ENCODE measurements around the gene IGFBP6. TPM values are rescaled to one million over a fixed set of nuclear protein-coding genes. Genes with fewer than 3 reads are reported as not detected.

Gene IGFBP6
- polyA plus RNA-seq, 1 donor = 49.2 TPM

GRCh38 chr12:53120685-53121525 is 23.4 kb downstream of the IGFBP6 start:
- DNase-seq = no peak

- no peak for DNase-seq
Observed at GRCh38 chr12:53122961-53123468, 25.5 kb downstream of the IGFBP6 start.

GRCh38 chr12:53123578-53124351 is 26.3 kb downstream of the IGFBP6 start:
- no peak for DNase-seq

GRCh38 chr12:53124352-53124723 is 26.9 kb downstream of the IGFBP6 start:
- DNase-seq = no peak

GRCh38 chr12:53127169-53127568 is 29.7 kb downstream of the IGFBP6 start:
- no peak for DNase-seq

GRCh38 chr12:53128780-53129569 is 31.5 kb downstream of the IGFBP6 start:
- no peak for DNase-seq

GRCh38 chr12:53131844-53132243 is 34.4 kb downstream of the IGFBP6 start:
- no peak for DNase-seq

- DNase-seq = no peak
Observed at GRCh38 chr12:53133722-53134121, 36.3 kb downstream of the IGFBP6 start.

- no peak for DNase-seq
Observed at GRCh38 chr12:53143355-53143754, 45.9 kb downstream of the IGFBP6 start.

- DNase-seq = no peak
Observed at GRCh38 chr12:53145383-53146260, 48.2 kb downstream of the IGFBP6 start.

GRCh38 chr12:53147181-53147580 is 49.7 kb downstream of the IGFBP6 start:
- no peak for DNase-seq

- DNase-seq = no peak
Observed at GRCh38 chr12:53147653-53148052, 50.2 kb downstream of the IGFBP6 start.

- no peak for DNase-seq
Observed at GRCh38 chr12:53151039-53151438, 53.6 kb downstream of the IGFBP6 start.

Other genes with a start within 250 kb of the IGFBP6 start
- not detected for gene KRT78, start 248.7 kb upstream of the IGFBP6 start, polyA plus RNA-seq (ENCODE audit: insufficient read length)
- 2.1 TPM for gene KRT8, start 192.6 kb upstream of the IGFBP6 start, polyA plus RNA-seq (ENCODE audit: insufficient read length)
- gene KRT18, start 148.5 kb upstream of the IGFBP6 start, polyA plus RNA-seq (ENCODE audit: insufficient read length) = 2.7 TPM
- 448 TPM for gene EIF4B, start 91.2 kb upstream of the IGFBP6 start, polyA plus RNA-seq (ENCODE audit: insufficient read length)
- gene TNS2, start 47.6 kb upstream of the IGFBP6 start, polyA plus RNA-seq (ENCODE audit: insufficient read length) = 124 TPM
- gene SPRYD3, start 18.3 kb upstream of the IGFBP6 start, polyA plus RNA-seq (ENCODE audit: insufficient read length) = 17.4 TPM
- 0.10 TPM for gene SOAT2, start 5.8 kb downstream of the IGFBP6 start, polyA plus RNA-seq (ENCODE audit: insufficient read length)
- 28.3 TPM for gene ZNF740, start 83.1 kb downstream of the IGFBP6 start, polyA plus RNA-seq (ENCODE audit: insufficient read length)
- 60.7 TPM for gene CSAD, start 83.3 kb downstream of the IGFBP6 start, polyA plus RNA-seq (ENCODE audit: insufficient read length)
- 0.76 TPM for gene ITGB7, start 109.6 kb downstream of the IGFBP6 start, polyA plus RNA-seq (ENCODE audit: insufficient read length)
- gene RARG, start 134.5 kb downstream of the IGFBP6 start, polyA plus RNA-seq (ENCODE audit: insufficient read length) = 24.8 TPM
- 5.1 TPM for gene ESPL1, start 170.6 kb downstream of the IGFBP6 start, polyA plus RNA-seq (ENCODE audit: insufficient read length)
- gene PFDN5, start 197.9 kb downstream of the IGFBP6 start, polyA plus RNA-seq (ENCODE audit: insufficient read length) = 416 TPM
- 38.9 TPM for gene MYG1, start 202.0 kb downstream of the IGFBP6 start, polyA plus RNA-seq (ENCODE audit: insufficient read length)
- gene AAAS, start 223.9 kb downstream of the IGFBP6 start, polyA plus RNA-seq (ENCODE audit: insufficient read length) = 55.9 TPM
- 0.13 TPM for gene SP7, start 238.7 kb downstream of the IGFBP6 start, polyA plus RNA-seq (ENCODE audit: insufficient read length)